Measurements from ENCODE around the gene BLOC1S6. TPM values are rescaled to one million over a fixed set of nuclear protein-coding genes. Genes with fewer than 3 reads are reported as not detected.

BLOC1S6 gene
- total and polyA plus RNA-seq, 9 of the 15 experiments (the other 6 are each of a cell fraction or from before 2014, with no cell fraction given) = 18.2 to 72.4 (median 38.4) TPM

DNA sequence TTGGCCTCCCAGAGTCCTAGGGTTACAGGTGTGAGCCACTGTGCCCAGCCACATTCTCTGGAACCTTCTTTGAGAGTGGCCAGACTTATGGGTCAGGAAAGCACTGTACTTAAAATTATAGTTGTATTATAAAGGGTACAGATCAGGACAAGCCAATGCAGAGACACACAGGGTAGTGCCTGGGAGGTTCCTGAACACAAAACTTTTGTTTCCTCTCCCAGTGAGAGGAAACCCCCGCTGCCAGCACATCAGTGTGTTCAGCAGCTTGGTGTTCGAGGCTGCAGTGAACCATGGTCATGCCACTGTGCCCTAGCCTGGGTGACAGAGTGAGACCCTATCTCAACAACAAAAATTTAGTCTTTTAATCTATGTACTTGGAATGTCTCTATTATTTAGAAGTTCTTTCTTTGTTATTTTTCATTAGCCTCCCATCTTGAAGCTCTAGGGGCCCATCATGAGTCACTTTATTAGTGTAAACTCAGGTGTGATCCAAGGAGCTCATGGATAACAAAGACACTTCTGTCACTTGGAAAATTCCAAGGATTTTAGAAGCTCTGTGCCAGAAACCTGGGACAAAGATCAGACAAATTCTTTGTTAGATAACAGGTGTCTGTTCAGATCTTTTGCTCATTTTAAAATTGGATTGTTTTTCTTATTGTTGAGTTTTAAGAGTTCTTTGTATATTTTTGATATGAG lies 7.8 kb downstream of the BLOC1S6 start:
- H3K27me3 ChIP-seq (ENCODE audit: control insufficient read depth in 2 of 2, insufficient read depth in 2 of 2, low read length in 2 of 2) = no peaks in the 10 kb centered on the region
- ChIA-PET CTCF (ENCODE audit: low intra/inter-chr PET ratio) (no interaction called here), POLR2A (interaction anchor here (0.8 to 1.1 kb wide), 2 partner anchors 9 to 21 kb away, joined by 3 to 4 read pairs; no protein-coding TSS in a partner anchor)
- no peaks in the 10 kb centered on the region for H4K20me1 ChIP-seq (replicated peaks; ENCODE audit: control insufficient read depth, insufficient read depth, low read length)
- BruUV-seq (replicated peaks) = no TSS peak
- H3K4me3 ChIP-seq = no peak overlapping the region
- FAIRE-seq (no peak), ATAC-seq (no peak), DNase-seq (ENCODE audit: extremely low read depth in 1 of 4, low spot score in 3 of 4) (no peak)
- no peak overlapping the region for H3K4me2 ChIP-seq (ENCODE audit: insufficient read depth, low read length)
- no peak overlapping the region for H3K27ac ChIP-seq (ENCODE audit: extremely low read depth, low read depth, low read length)
- intact Hi-C loops (cut with micrococcal nuclease) (no loop called here), in situ Hi-C loops (cut with MboI) (no loop called here)
- 100% methylated on average over 2 of the region's 2 CpGs for WGBS (ENCODE audit: insufficient coverage, low coverage, missing lambda C conversion rate)
- H3K9me1 ChIP-seq (ENCODE audit: control insufficient read depth, insufficient read depth, low read length) = no peaks in the 10 kb centered on the region
- H3K4me1 ChIP-seq (replicated peaks in 1 of 2; ENCODE audit: control insufficient read depth in 2 of 2, insufficient read depth in 2 of 2, low read length in 2 of 2) = no peaks in the 10 kb centered on the region
- H3K9ac ChIP-seq (ENCODE audit: insufficient read depth in 1 of 2, low read depth in 2 of 2, low read length in 2 of 2) = no peak overlapping the region
- H2AFZ ChIP-seq (ENCODE audit: low read depth, low read length) = no peak overlapping the region
- peaks cover 59% of the 10 kb centered on the region for H3K79me2 ChIP-seq (ENCODE audit: control insufficient read depth, insufficient read depth, low read length)
- H3K36me3 ChIP-seq (ENCODE audit: control insufficient read depth, insufficient read depth, low read length) = peaks cover 59% of the 10 kb centered on the region; the same call in 2 of the 3 replicates
- H3K9me3 ChIP-seq (replicated peaks; ENCODE audit: control insufficient read depth, insufficient read depth, low read depth, low read length) = no peaks in the 10 kb centered on the region; the same call in 1 of the 2 replicates
- no peak for TF ChIP-seq TAF7 (tag; IDR thresholded peaks at IDR 0.05)
- no peak for TF ChIP-seq ZC3H4 (CRISPR knock-in tag; IDR thresholded peaks at IDR 0.05; ENCODE audit: borderline replicate concordance)
- TF ChIP-seq GATAD2A (IDR thresholded peaks at IDR 0.05) = no peak
- no peak for TF ChIP-seq ETS1 (conservative IDR thresholded peaks at IDR 0.05; ENCODE audit: control insufficient read depth, low read depth, low read length)
- no peak for TF ChIP-seq RNF2 (IDR thresholded peaks at IDR 0.05)
- no peak for TF ChIP-seq PRMT5 (CRISPR knock-in tag; IDR thresholded peaks at IDR 0.05)
- no peak for TF ChIP-seq COPS2 (conservative IDR thresholded peaks at IDR 0.05)
- TF ChIP-seq MAZ (CRISPR knock-in tag; conservative IDR thresholded peaks at IDR 0.05 in 1 of 2, IDR thresholded peaks at IDR 0.05 in 1 of 2) = no peak
- TF ChIP-seq, protein P1, sequence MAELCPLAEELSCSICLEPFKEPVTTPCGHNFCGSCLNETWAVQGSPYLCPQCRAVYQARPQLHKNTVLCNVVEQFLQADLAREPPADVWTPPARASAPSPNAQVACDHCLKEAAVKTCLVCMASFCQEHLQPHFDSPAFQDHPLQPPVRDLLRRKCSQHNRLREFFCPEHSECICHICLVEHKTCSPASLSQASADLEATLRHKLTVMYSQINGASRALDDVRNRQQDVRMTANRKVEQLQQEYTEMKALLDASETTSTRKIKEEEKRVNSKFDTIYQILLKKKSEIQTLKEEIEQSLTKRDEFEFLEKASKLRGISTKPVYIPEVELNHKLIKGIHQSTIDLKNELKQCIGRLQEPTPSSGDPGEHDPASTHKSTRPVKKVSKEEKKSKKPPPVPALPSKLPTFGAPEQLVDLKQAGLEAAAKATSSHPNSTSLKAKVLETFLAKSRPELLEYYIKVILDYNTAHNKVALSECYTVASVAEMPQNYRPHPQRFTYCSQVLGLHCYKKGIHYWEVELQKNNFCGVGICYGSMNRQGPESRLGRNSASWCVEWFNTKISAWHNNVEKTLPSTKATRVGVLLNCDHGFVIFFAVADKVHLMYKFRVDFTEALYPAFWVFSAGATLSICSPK (IDR thresholded peaks at IDR 0.05; ENCODE audit: borderline replicate concordance) = no peak
- TF ChIP-seq, protein P2, sequence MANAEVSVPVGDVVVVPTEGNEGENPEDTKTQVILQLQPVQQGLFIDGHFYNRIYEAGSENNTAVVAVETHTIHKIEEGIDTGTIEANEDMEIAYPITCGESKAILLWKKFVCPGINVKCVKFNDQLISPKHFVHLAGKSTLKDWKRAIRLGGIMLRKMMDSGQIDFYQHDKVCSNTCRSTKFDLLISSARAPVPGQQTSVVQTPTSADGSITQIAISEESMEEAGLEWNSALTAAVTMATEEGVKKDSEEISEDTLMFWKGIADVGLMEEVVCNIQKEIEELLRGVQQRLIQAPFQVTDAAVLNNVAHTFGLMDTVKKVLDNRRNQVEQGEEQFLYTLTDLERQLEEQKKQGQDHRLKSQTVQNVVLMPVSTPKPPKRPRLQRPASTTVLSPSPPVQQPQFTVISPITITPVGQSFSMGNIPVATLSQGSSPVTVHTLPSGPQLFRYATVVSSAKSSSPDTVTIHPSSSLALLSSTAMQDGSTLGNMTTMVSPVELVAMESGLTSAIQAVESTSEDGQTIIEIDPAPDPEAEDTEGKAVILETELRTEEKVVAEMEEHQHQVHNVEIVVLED (CRISPR knock-in tag; IDR thresholded peaks at IDR 0.05) = no peak
- no peak for TF ChIP-seq ZNF280B (CRISPR knock-in tag; IDR thresholded peaks at IDR 0.05)
- no peak for TF ChIP-seq ZFX (CRISPR knock-in tag; IDR thresholded peaks at IDR 0.05)
- TF ChIP-seq MLLT1 (IDR thresholded peaks at IDR 0.05) = no peak

Data from K562 (cell line).